DMS114 treated with DMSO at 0.1 percent for 48 hours (cell line): ENCODE data around the gene SPTLC2.
"Not testable (repeated sequence)": the region's sequence is repeated elsewhere in the genome, so short reads cannot be mapped to it uniquely, and the experiment has no call there.

Source experiments
- DNase-seq: peaks from one replicate; lab custom pipeline; 2025; ENCODE audit not compliant: unreplicated experiment; lab: John Stamatoyannopoulos, UW

The SPTLC2 gene

GRCh38 chr14:77590845-77591485 is 25.5 kb downstream of the SPTLC2 start:
- no peak for DNase-seq

- no peak for DNase-seq
Measured at GRCh38 chr14:77589099-77589498, 27.3 kb downstream of the SPTLC2 start.

DNA sequence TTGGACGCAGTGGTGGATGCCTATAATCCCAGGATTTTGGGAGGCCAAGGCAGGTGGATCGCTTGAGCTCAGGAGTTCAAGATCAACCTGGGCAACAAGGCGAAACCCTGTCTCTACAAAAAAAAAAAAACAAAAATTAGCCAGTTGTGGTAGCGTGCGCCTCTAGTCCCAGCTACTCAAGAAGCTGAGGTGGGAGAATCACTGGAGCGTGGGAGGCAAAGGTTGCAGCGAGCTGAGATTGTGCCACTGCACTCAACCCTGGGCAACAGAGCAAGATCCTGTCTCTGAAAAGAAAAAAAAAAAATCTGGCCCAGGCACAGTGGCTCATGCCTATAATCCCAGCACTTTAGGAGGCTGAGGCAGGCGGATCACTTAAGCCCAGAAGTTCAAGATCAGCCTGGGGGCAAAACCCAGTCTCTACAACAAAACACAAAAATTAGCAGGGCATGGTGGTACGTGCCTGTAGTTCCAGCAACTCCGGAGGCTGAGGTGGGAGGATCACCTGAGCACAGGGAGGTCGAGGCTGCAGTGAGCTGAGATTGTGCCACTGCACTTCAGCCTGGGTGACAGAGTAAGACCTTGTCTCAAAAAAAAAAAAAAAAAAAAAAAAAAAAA is 27.9 kb downstream of the SPTLC2 start:
- DNase-seq = not testable (repeated sequence)

DNA sequence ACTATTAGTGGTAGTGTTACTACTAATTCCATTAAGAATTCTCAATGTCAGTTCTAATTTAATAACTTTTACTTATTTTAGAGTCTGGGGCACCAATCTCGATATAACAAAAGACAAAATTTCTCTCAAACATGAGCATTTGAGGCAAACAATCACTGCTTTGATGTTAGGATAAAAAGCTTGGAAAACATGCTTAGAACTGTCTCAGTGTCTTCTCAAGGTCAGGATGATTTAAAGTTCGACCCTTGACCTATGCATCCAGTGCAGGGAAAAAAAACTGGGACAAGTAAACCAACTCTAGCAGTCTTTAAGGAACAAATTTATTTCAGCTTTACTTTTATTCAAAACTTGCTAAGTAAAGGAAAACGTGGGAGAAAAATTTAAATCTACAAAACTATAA is 31.1 kb downstream of the SPTLC2 start:
- DNase-seq = no peak

- no peak for DNase-seq
Measured at GRCh38 chr14:77584809-77585208, 31.6 kb downstream of the SPTLC2 start.

DNA sequence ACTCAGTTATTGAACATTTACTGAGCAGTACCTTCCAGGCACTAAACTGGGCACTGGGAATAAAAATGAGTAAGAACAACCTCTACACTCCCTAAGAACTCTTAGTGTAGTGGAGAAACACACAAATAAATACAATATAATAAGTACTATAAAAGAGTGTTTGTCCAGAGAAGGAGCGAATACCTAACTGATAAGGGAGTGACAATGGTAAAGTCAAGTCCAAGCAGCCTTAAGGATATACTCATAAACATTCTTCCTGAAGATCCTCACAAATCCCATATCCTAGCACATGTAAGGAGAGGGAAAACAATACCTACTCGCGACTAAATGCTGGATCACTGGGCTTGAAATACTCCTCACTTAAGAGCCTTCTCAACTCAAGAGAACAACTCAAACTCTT is 32.8 kb downstream of the SPTLC2 start:
- DNase-seq = no peak

DNA sequence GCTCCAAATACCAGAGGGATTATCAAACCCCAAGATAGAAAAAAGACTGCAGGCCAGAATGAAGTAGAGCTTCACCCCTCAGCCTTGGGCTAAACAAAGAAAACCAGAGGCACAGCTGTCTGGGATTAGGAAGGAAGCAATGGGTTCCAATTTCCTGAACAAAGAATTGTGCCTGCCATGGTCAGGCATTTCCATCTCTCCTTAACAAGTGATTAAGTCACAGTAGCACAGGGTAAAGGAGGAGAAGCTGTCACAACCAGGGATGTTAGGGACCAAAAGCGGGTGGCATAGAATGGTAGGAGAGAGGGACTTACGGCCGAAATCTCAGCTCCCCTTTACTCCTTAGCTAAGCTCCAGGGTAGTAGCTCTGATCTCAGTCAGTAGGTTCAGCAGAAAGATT is 33.9 kb downstream of the SPTLC2 start:
- DNase-seq = no peak

DNA sequence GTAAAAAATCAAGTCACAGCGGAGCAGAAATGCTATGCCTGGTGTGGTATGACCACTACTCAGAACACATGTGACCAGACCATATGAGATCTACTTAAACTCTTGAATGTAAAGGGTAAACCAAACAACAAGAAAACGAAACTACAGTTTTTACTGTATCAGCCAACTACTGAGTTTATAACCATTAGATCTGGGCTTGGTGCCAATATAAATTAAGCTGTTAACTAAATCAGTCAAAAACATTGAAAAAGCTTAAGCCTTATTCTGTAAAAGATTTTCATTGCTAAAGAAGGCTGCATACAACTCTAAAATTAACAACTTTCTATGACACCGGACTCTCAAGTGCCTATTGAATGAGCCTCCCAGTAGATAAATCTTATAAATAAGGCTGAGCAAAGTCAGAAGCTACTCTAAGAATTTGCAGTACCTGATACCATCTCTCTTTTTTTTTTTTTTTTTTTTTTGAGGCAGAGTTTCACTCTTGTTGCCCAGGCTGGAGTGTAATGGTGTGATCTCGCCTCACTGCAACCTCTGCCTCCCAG is 35.4 kb downstream of the SPTLC2 start:
- DNase-seq = no peak

- no peak for DNase-seq
Measured at GRCh38 chr14:77580477-77580876, 36.0 kb downstream of the SPTLC2 start.

GRCh38 chr14:77579780-77580179 is 36.7 kb downstream of the SPTLC2 start:
- DNase-seq = no peak

- DNase-seq = no peak
Measured at GRCh38 chr14:77579065-77579464, 37.4 kb downstream of the SPTLC2 start.

- no peak for DNase-seq
Measured at GRCh38 chr14:77574446-77575115, 41.9 kb downstream of the SPTLC2 start.

DNA sequence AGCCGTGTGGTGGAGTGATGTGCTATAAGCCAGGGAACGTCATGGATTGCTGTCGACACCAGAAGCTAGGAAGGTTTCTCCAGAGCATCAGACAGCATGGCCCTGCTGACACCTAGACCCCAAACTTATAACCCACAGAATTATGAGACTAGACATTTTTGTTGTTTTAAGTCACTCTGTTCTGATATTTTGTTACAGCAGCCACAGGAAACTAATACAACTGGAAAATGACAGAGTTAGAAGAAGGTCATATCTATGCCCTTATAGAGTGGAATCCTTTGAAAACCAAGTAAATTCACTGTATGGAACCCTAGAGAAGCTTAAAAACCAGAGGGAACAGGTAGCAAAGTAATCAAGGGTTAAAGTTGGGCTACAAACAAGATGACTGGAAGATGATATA is 42.5 kb downstream of the SPTLC2 start:
- DNase-seq = no peak

GRCh38 chr14:77570706-77571268 is 45.6 kb downstream of the SPTLC2 start:
- no peak for DNase-seq

DNA sequence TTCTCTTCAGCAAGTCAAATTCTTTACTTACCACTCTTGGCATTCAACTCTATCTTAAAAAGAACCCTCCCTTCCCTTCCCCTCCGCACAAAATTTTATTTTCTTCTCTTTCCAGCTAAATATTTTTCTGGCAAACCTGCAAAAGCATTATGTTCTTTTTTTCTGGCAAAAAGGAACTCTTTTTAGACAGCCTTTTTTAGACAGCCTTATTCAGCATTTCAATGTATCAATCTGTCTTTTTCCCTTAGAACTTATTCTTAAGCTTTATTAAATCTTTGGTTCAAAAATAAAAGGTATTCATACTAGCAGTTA is 50.5 kb downstream of the SPTLC2 start:
- no peak for DNase-seq

- no peak for DNase-seq
Measured at GRCh38 chr14:77565289-77565993, 51.0 kb downstream of the SPTLC2 start.

GRCh38 chr14:77562681-77563080 is 53.8 kb downstream of the SPTLC2 start:
- DNase-seq = no peak

- no peak for DNase-seq
Measured at GRCh38 chr14:77561881-77562280, 54.6 kb downstream of the SPTLC2 start.

DNA sequence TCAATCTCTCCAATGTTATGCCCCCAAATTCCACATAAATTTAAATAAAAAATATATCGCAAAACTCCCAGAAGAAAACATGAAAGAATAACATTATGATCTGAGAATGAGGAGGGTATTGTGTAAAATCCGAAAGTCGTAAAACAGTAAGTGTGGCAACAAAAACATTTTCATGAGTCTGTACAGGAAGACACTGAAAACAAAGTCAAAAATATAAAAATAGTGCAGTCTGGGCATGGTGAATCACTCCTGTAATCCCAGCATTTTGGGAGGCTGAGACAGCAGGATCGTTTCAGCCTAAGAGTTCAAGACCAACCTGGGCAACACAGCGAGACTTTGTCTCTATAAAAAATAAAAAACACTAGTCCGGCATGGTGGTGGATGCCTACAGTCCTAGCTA is 57.1 kb downstream of the SPTLC2 start:
- no peak for DNase-seq

DNA sequence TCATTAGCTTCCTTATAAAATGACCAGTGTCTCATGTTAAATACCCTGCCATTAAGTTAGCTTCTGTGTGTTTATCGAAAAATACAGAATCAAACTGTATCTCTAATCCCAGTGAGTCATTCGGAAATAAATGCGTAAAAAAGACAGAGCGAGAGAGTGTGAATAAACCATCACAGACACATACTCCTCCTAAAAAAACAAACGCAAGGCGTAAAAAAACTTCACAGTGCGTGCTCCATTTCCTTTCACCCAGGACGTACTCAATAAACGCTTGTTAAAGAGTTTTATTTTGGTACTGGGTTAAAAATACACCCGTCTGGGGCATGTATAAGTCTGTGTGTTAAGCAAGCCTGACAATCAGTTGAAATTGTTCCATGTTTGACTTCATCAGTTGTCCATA is 59.0 kb downstream of the SPTLC2 start:
- DNase-seq = no peak

DNA sequence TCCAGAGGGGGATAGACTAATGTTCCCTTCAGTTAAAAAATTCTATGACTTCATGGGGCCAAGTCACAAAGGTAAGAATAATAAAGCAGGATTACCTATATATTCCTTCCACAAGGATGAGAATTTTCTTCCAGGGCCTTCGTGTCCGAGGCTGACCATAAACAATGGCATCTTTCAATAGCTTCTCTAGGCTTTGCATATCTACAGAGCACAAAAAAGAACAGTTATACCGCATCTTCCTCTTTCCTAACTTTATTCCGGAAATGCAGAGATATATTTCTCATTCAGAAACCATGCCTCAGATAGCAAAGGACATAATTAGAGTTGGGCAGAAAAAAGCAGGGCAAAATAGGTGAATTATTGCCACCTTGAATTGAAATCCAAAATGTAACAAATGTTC is 59.5 kb downstream of the SPTLC2 start:
- DNase-seq = no peak
